GM13977 (cell line): ENCODE results near the gene POGLUT2.

Experiments used
- DNase-seq: peaks from one replicate; pipeline ENCODE4 v3.0.0; 2012; ENCODE audit warnings: low spot score
- CTCF ChIP-seq: IDR thresholded peaks from 2 replicates; pipeline ENCODE4 v1.5.1; 2012; ENCODE audit warnings: mild to moderate bottlenecking, control low read depth; ENCODE audit not compliant: insufficient read depth; ENCODE audit errors: extremely low read depth, missing control alignments
- in situ Hi-C: fragments of 300-500 bp; cut with MboI; formaldehyde crosslinking; loops from one replicate; pipeline ENCODE4 v1.12.0; 2022; ENCODE audit warnings: low sequenced_read_pairs, low pct_unique_long_range_greater_than_20kb, mixed read lengths, inconsistent platforms; ENCODE audit not compliant: unreplicated experiment

POGLUT2 gene

GRCh38 chr13:102757006-102757405 is 41.8 kb downstream of the POGLUT2 start:
- DNase-seq = no peak
- in situ Hi-C loops = no loop called here
- no peak for TF ChIP-seq CTCF

- DNase-seq = no peak
- no peak for TF ChIP-seq CTCF
- in situ Hi-C loops = no loop called here
Observed at GRCh38 chr13:102751886-102752285, 46.9 kb downstream of the POGLUT2 start.

- no peak for DNase-seq
- no peak for TF ChIP-seq CTCF
- in situ Hi-C loops = no loop called here
Observed at GRCh38 chr13:102742506-102742905, 56.3 kb downstream of the POGLUT2 start.

- DNase-seq = no peak
- no peak for TF ChIP-seq CTCF
- in situ Hi-C loops = no loop called here
Observed at GRCh38 chr13:102742101-102742500, 56.7 kb downstream of the POGLUT2 start.
